GM12864 (cell line): ENCODE data around the gene TKT.

Source experiments
- DNase-seq: peaks from one replicate; pipeline ENCODE4 v3.0.0-alpha.2; 2011; ENCODE audit warnings: low read depth
- H3K4me3 ChIP-seq: 2 replicates; pipeline ENCODE4 v1.5.1; 2011; ENCODE audit warnings: mild to moderate bottlenecking, low read depth, low read length, control low read depth
- CTCF ChIP-seq: IDR thresholded peaks from 2 replicates; pipeline ENCODE4 v1.5.1; 2011; ENCODE audit warnings: low read depth, mild to moderate bottlenecking, moderate library complexity, low read length, control low read depth, inconsistent platforms; ENCODE audit errors: missing control alignments

Gene TKT

GRCh38 chr3:53234841-53235232 is 21.0 kb downstream of the TKT start:
- no peak overlapping the region for H3K4me3 ChIP-seq
- TF ChIP-seq CTCF: no peak
- DNase-seq: no peak

- H3K4me3 ChIP-seq: no peak overlapping the region
- DNase-seq: no peak
- TF ChIP-seq CTCF: no peak
Measured at GRCh38 chr3:53234130-53234840, 21.5 kb downstream of the TKT start.

GRCh38 chr3:53232641-53233377 is 23.0 kb downstream of the TKT start:
- TF ChIP-seq CTCF: no peak
- H3K4me3 ChIP-seq: no peak overlapping the region
- no peak for DNase-seq

- H3K4me3 ChIP-seq: no peak overlapping the region
- no peak for DNase-seq
- no peak for TF ChIP-seq CTCF
Measured at GRCh38 chr3:53231532-53232511, 24.0 kb downstream of the TKT start.

GRCh38 chr3:53230789-53231188 is 25.0 kb downstream of the TKT start:
- H3K4me3 ChIP-seq: no peak overlapping the region
- DNase-seq: no peak
- no peak for TF ChIP-seq CTCF

- peak; percentile 20 for TF ChIP-seq CTCF
- DNase-seq: no peak
- H3K4me3 ChIP-seq: no peak overlapping the region
Measured at GRCh38 chr3:53230041-53230621, 25.7 kb downstream of the TKT start.
